Ovary (tissue), 3 donors: ENCODE data around the gene MBP.

ENCODE experiments used
- EP300 ChIP-seq: sonication (generic); formaldehyde crosslinking; IDR thresholded peaks from one replicate; pipeline ENCODE4 v1.6.1; 2017; ENCODE audit warnings: antibody characterized with exemption
- POLR2A ChIP-seq: fragments of 450-650 bp; IDR thresholded peaks from one replicate; pipeline ENCODE4 v1.6.1; 2017; ENCODE audit warnings: antibody characterized with exemption, mild to moderate bottlenecking, moderate library complexity
- TF ChIP-seq, protein P1 (sequence below), 3 donors: fragments of 450-650 bp in 2 of 3; fragments of 200-600 bp in 1 of 3; IDR thresholded peaks; one replicate each; pipeline versions ENCODE4 v1.5.1 to v1.8.0; 2016 to 2022; ENCODE audit warnings: antibody characterized with exemption in 3 of 3, mild to moderate bottlenecking in 1 of 3
- donor health status: DM: no; HTN: no; CAD: no.

DNA sequence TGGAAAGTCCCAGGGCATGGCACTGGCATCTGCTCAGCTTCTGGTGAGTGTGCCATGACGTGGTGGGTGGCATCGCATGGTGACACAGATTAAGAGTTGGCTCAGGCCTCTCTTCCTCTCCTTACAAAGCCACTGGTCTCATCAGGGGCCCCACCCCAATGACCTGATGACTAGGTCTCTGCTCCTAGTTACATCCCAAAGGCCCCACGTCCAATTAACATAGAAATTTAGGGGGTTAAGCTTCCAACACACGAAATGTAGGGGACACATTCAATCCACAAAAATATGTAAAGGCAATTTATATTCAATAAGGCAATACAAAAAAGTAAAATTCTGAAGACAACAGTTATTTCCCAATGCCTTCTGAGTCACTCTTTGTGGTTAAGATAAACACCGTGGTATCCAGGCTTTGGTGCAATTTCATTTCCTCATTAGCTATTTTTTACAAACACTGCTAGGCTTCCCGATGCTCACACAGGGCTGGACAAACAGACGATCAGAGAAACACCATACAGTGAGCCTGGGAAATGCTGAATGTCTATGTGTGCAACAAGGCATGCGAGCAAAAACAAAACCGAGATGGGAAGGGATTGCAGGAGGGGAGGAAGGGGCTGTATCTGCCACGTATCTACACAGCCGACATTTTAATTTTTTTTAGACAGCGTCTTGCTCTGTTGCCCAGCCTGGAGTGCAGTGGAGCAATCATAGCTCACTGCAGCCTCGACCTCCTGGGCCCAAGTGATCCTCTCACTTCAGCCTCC lies 67.2 kb downstream of the MBP start:
- TF ChIP-seq, protein P1, sequence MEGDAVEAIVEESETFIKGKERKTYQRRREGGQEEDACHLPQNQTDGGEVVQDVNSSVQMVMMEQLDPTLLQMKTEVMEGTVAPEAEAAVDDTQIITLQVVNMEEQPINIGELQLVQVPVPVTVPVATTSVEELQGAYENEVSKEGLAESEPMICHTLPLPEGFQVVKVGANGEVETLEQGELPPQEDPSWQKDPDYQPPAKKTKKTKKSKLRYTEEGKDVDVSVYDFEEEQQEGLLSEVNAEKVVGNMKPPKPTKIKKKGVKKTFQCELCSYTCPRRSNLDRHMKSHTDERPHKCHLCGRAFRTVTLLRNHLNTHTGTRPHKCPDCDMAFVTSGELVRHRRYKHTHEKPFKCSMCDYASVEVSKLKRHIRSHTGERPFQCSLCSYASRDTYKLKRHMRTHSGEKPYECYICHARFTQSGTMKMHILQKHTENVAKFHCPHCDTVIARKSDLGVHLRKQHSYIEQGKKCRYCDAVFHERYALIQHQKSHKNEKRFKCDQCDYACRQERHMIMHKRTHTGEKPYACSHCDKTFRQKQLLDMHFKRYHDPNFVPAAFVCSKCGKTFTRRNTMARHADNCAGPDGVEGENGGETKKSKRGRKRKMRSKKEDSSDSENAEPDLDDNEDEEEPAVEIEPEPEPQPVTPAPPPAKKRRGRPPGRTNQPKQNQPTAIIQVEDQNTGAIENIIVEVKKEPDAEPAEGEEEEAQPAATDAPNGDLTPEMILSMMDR (IDR thresholded peaks at IDR 0.05): no peak
- TF ChIP-seq POLR2A (no peak), EP300 (no peak)
